WI38 (cell line): ENCODE results near the gene FNDC3B.

Experiments used
- H3K4me3 ChIP-seq: 2 replicates; pipeline ENCODE4 v1.5.1; 2011; ENCODE audit warnings: low read depth, mild to moderate bottlenecking, control low read depth, low read length
- TF ChIP-seq, protein P1 (sequence below): IDR thresholded peaks from 2 replicates; pipeline ENCODE4 v1.5.1; 2012; ENCODE audit warnings: low read depth, mild to moderate bottlenecking, control low read depth, low read length

The FNDC3B gene

DNA sequence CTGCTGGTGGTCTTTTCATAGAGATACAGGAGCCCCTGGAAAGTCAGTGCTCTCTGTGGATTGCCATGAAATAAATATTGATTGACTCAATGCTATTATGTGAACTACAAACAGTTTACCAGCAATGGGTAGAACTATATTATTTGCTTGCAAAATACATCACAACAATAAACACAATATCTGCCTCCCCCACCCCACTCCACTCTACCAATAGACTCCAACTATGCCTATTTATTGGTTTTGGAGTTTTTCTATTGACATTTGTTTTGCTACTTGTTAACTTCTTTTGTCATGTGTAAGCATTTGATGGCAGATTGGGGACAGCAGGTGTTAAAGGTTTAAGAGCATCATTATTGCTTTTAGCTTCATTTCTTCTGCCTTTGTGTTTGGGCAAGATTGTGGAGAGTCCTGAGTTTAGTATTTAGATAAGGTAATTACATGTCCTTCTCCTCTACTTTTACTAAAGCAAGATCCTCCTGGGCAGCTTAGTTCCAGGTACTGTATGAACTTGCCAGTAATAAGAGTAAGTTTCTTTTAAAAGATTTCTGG lies 8.3 kb downstream of the FNDC3B start:
- no peak overlapping the region for H3K4me3 ChIP-seq
- TF ChIP-seq, protein P1, sequence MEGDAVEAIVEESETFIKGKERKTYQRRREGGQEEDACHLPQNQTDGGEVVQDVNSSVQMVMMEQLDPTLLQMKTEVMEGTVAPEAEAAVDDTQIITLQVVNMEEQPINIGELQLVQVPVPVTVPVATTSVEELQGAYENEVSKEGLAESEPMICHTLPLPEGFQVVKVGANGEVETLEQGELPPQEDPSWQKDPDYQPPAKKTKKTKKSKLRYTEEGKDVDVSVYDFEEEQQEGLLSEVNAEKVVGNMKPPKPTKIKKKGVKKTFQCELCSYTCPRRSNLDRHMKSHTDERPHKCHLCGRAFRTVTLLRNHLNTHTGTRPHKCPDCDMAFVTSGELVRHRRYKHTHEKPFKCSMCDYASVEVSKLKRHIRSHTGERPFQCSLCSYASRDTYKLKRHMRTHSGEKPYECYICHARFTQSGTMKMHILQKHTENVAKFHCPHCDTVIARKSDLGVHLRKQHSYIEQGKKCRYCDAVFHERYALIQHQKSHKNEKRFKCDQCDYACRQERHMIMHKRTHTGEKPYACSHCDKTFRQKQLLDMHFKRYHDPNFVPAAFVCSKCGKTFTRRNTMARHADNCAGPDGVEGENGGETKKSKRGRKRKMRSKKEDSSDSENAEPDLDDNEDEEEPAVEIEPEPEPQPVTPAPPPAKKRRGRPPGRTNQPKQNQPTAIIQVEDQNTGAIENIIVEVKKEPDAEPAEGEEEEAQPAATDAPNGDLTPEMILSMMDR = no peak

DNA sequence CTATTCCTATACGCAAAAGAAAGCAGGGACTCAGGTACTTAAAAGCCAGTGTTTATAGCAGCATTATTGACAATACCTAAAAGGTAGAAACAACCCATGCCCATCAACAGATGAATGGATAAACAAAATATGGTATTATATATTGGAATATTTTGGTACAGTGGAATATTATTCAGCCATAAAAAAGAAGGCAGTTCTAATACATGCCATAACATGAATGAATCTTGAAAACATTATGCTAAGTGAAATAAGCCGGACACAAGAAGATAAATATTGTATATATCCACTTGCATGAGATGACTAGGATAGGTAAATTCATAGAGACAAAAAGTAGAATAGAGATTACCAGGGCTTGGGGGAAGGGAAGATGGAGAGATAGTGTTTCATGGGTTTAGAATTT lies 9.2 kb downstream of the FNDC3B start:
- TF ChIP-seq, protein P1 = no peak
- no peak overlapping the region for H3K4me3 ChIP-seq

DNA sequence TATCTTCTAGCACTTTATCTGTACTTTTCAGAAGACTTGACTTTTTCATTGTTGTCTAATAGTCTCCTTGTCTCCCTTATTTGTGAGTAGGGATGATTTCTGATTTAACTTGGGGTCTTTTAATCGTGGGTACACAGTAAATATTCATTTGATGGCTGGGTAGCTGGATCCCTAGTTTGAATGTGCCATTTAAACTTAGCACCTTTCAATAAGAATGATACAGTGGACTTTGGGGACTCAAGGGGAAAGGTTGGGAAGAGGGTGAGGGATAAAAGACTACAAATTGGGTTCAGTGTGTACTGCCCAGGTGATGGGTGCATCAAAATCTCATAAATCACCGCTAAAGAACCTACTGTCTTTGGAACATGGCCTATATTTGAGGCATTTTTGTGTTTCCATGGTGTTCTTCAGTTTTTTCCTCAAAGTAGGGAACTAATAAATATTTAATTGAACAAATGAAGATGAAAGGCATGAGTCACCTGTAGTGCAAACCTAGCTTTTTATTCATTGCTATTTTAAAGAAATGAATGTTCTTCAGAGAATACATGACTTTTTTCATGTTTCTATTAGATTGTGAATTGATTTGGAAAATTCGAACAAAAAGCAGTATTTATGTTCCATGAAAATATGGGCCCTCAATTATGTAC lies 12.1 kb downstream of the FNDC3B start:
- H3K4me3 ChIP-seq = no peak overlapping the region
- TF ChIP-seq, protein P1 = no peak

DNA sequence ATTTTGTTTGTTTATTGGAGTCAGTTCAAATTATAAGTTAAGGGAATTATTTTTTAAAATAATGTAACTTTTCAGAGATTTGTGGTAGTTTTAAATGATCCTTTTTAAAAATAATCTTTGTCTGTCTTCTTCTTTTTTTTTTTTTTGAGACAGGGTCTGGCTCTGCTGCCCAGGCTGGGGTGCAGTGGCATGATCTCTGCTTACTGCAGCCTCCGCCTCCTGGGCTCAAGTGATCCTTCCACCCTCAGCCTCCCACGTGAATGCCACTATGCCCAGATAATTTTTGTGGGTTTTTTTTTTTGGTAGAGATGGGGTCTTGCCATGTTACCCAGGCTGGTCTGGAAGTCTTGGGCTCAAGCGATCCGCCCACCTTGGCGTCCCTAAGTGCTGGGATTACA lies 12.6 kb downstream of the FNDC3B start:
- H3K4me3 ChIP-seq = no peak overlapping the region
- TF ChIP-seq, protein P1 = no peak

DNA sequence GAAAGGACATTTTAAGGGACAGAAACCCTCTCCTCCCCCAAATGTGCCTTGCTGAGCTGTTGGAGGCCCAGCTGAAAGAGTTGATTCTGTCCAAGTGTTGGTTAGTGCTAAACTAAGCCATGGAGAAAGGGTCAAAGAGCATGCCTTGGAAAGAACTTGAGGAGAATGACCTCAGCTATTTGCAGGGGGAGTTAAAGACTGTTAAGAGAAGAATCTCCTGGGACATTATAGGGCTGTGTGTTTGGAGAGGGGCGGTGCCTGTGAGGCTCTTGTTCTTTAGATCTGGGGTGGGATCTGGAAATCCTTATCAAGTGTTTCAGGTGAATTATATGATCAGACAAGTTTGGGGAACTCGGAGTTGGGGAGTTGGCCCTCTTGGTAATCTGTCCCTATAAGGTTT lies 13.0 kb downstream of the FNDC3B start:
- TF ChIP-seq, protein P1 = no peak
- H3K4me3 ChIP-seq = no peak overlapping the region

DNA sequence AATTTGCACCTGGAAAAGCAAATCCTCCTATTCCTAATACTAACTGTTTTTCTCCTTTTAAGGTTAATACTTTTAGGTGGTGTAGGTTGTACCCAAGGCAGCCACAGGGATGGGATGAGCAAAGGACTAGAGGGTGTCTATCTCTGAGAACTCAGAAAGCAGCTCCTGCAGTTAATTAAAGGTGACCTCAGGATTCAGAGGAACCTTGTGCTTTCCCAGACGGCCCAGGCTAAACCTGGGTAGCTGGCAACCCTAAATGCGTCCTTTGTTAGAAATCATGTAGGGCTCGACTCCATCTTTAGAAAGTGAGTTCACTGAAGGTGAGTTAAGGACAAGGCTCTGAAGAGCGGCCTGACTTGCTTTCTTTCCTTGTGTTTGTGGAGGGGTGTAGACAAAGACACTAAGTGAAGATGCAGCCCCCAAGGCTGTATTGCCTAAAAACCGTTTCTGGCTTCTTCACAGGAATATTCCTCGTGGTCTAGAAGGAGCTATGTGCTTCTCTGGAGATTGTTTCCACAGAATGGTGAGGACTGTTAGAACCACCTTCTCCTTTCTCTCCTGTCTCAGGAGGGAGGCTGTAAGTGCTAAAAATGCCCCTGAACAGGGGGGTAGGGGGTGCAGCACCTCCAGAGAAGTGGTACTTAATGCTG lies 14.9 kb downstream of the FNDC3B start:
- no peak overlapping the region for H3K4me3 ChIP-seq
- TF ChIP-seq, protein P1 = no peak

DNA sequence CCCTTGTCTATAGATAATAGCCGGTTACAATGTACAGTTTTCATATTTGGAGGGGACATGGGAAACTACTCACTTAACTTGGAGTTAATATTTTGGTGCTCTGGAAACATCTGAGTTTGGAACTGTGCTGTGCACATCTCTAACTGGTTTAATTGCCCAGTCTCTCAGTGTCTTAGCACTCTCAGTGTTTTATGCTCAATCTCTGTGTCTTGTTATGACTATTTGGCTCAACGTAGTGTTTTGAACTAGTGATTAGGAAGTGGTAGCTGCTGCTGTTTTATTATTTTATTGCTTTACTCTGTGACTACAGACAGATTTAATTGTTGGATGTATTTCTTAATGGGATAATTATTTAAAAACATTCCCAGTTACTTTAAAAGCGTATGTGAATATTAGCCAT lies 17.0 kb downstream of the FNDC3B start:
- no peak overlapping the region for H3K4me3 ChIP-seq
- TF ChIP-seq, protein P1 = no peak
